ENCODE results near the gene CCDC149.

CCDC149 gene

GRCh38 chr4:24878636-24879016 is 34.2 kb downstream of the CCDC149 start:
- no peak for DNase-seq (ENCODE audit: low read depth)
- no peak for TF ChIP-seq CTCF (conservative IDR thresholded peaks at IDR 0.05; ENCODE audit: control insufficient read depth, insufficient read depth, low read depth, low read length)
- no peak overlapping the region for H3K4me3 ChIP-seq (ENCODE audit: control insufficient read depth, low read depth, low read length)

GRCh38 chr4:24877868-24878635 is 34.8 kb downstream of the CCDC149 start:
- no peak for DNase-seq (ENCODE audit: low read depth)
- no peak for TF ChIP-seq CTCF (conservative IDR thresholded peaks at IDR 0.05; ENCODE audit: control insufficient read depth, insufficient read depth, low read depth, low read length)
- H3K4me3 ChIP-seq (ENCODE audit: control insufficient read depth, low read depth, low read length), result no peak overlapping the region

- H3K4me3 ChIP-seq (ENCODE audit: control insufficient read depth, low read depth, low read length), result no peak overlapping the region
- no peak for TF ChIP-seq CTCF (conservative IDR thresholded peaks at IDR 0.05; ENCODE audit: control insufficient read depth, insufficient read depth, low read depth, low read length)
- no peak for DNase-seq (ENCODE audit: low read depth)
Observed at GRCh38 chr4:24876431-24876830, 36.4 kb downstream of the CCDC149 start.

GRCh38 chr4:24872720-24873119 is 40.1 kb downstream of the CCDC149 start:
- H3K4me3 ChIP-seq (ENCODE audit: control insufficient read depth, low read depth, low read length), result no peak overlapping the region
- no peak for DNase-seq (ENCODE audit: low read depth)
- TF ChIP-seq CTCF (conservative IDR thresholded peaks at IDR 0.05; ENCODE audit: control insufficient read depth, insufficient read depth, low read depth, low read length), result no peak

- TF ChIP-seq CTCF (conservative IDR thresholded peaks at IDR 0.05; ENCODE audit: control insufficient read depth, insufficient read depth, low read depth, low read length), result no peak
- no peak for DNase-seq (ENCODE audit: low read depth)
- no peak overlapping the region for H3K4me3 ChIP-seq (ENCODE audit: control insufficient read depth, low read depth, low read length)
Observed at GRCh38 chr4:24871210-24871609, 41.6 kb downstream of the CCDC149 start.

GRCh38 chr4:24867766-24868296 is 45.0 kb downstream of the CCDC149 start:
- DNase-seq (ENCODE audit: low read depth), result no peak
- no peak for TF ChIP-seq CTCF (conservative IDR thresholded peaks at IDR 0.05; ENCODE audit: control insufficient read depth, insufficient read depth, low read depth, low read length)
- H3K4me3 ChIP-seq (ENCODE audit: control insufficient read depth, low read depth, low read length), result no peak overlapping the region
